Measurements from ENCODE around the gene IL1RAPL2.

GRCh38 chrX:105752338-105752956, 1186.4 kb downstream of the IL1RAPL2 start:
- no peak for TF ChIP-seq ARNTL (CRISPR knock-in tag; IDR thresholded peaks at IDR 0.05; ENCODE audit: borderline replicate concordance, low read depth)
- TF ChIP-seq POU6F1 (CRISPR knock-in tag; IDR thresholded peaks at IDR 0.05; ENCODE audit: borderline replicate concordance, low read depth): no peak
- no peak for TF ChIP-seq ZFP30 (CRISPR knock-in tag; IDR thresholded peaks at IDR 0.05)
- TF ChIP-seq CSDC2 (CRISPR knock-in tag; IDR thresholded peaks at IDR 0.05): no peak
- TF ChIP-seq ZFP3 (CRISPR knock-in tag; IDR thresholded peaks at IDR 0.05): no peak
- TF ChIP-seq PATZ1 (CRISPR knock-in tag; IDR thresholded peaks at IDR 0.05; ENCODE audit: borderline replicate concordance): no peak
- no peak for TF ChIP-seq RARB (CRISPR knock-in tag; IDR thresholded peaks at IDR 0.05)
- TF ChIP-seq, protein P1, sequence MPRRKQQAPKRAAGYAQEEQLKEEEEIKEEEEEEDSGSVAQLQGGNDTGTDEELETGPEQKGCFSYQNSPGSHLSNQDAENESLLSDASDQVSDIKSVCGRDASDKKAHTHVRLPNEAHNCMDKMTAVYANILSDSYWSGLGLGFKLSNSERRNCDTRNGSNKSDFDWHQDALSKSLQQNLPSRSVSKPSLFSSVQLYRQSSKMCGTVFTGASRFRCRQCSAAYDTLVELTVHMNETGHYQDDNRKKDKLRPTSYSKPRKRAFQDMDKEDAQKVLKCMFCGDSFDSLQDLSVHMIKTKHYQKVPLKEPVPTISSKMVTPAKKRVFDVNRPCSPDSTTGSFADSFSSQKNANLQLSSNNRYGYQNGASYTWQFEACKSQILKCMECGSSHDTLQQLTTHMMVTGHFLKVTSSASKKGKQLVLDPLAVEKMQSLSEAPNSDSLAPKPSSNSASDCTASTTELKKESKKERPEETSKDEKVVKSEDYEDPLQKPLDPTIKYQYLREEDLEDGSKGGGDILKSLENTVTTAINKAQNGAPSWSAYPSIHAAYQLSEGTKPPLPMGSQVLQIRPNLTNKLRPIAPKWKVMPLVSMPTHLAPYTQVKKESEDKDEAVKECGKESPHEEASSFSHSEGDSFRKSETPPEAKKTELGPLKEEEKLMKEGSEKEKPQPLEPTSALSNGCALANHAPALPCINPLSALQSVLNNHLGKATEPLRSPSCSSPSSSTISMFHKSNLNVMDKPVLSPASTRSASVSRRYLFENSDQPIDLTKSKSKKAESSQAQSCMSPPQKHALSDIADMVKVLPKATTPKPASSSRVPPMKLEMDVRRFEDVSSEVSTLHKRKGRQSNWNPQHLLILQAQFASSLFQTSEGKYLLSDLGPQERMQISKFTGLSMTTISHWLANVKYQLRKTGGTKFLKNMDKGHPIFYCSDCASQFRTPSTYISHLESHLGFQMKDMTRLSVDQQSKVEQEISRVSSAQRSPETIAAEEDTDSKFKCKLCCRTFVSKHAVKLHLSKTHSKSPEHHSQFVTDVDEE (CRISPR knock-in tag; IDR thresholded peaks at IDR 0.05): no peak
- TF ChIP-seq, protein P2, sequence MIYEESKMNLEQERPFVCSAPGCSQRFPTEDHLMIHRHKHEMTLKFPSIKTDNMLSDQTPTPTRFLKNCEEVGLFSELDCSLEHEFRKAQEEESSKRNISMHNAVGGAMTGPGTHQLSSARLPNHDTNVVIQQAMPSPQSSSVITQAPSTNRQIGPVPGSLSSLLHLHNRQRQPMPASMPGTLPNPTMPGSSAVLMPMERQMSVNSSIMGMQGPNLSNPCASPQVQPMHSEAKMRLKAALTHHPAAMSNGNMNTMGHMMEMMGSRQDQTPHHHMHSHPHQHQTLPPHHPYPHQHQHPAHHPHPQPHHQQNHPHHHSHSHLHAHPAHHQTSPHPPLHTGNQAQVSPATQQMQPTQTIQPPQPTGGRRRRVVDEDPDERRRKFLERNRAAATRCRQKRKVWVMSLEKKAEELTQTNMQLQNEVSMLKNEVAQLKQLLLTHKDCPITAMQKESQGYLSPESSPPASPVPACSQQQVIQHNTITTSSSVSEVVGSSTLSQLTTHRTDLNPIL (CRISPR knock-in tag; IDR thresholded peaks at IDR 0.05; ENCODE audit: low read depth): no peak
- no peak for TF ChIP-seq SNAI2 (CRISPR knock-in tag; IDR thresholded peaks at IDR 0.05)
